ENCODE data around the gene LAMC2. TPM values are rescaled to one million over a fixed set of nuclear protein-coding genes. Genes with fewer than 3 reads are reported as not detected.

The LAMC2 gene
- total and polyA plus RNA-seq, 10 of the 15 experiments (the other 5 are each of a cell fraction or from before 2014, with no cell fraction given): 0.27 to 1.5 (median 0.92) TPM

DNA sequence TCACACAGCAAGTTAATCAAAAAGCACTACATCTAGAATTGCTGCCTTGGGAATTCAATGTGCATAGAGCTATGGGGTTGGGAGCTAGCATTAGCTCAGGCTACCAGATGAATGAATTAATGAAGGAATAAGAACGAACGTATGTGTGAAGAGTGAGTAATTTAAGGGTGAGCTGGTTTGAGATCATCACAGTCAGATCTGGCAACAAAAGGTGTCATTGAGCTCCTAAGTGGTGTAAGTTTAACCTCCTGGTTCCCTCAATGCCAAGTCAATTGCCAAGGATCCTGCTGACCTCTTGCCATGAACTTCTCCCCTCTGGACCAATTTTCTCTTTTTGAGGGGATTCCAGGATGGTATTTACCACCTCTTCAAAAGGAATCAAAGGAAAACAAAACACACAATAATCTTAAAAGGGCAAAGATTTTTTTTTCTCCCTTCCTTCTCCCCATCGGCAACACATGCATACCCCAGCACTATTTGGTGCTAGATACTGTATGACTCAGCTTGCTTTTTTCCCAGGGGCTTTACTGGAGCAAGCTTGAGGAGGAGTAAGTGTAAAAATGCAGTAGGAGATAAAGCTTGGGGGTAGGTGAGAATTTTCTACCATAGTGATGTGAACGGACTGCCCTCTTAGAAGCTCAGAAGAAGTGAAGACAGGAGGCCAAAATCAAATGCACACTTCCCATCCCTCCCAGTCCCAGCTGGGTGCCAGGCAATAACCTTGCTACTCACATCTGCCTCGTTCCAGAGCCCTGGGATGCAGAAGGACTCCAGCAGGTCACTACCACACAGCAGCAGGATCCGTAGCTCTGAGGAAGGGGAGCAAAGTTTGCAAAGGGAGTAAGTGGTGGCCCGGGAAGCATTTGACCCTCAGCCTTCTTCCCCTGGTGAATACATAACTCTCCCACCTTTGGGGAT is 92.0 kb downstream of the LAMC2 start:
- Histone ChIP-seq H3K27ac (ENCODE audit: control insufficient read depth, insufficient read depth) (no peak overlapping the region), H3K4me2 (ENCODE audit: control insufficient read depth, insufficient read depth) (no peak overlapping the region), H3K79me2 (ENCODE audit: control insufficient read depth, insufficient read depth, low read length) (no peaks in the 10 kb centered on the region), H3K4me3 (no peak overlapping the region), H3K9me3 (replicated peaks; ENCODE audit: control insufficient read depth, insufficient read depth, low read length) (no peaks in the 10 kb centered on the region), H3K27me3 (replicated peaks in 1 of 2; ENCODE audit: control insufficient read depth in 2 of 2, insufficient read depth in 2 of 2, low read length in 1 of 2) (no peaks in the 10 kb centered on the region), H2AFZ (ENCODE audit: control insufficient read depth, low read depth, low read length) (no peak overlapping the region), H3K36me3 (ENCODE audit: control insufficient read depth in 2 of 2, insufficient read depth in 2 of 2, low read length in 1 of 2) (no peaks in the 10 kb centered on the region), H4K20me1 (ENCODE audit: control insufficient read depth, insufficient read depth) (no peaks in the 10 kb centered on the region), H3K9ac (ENCODE audit: control insufficient read depth, insufficient read depth, low read length) (no peak overlapping the region), H3K4me1 (ENCODE audit: control insufficient read depth, insufficient read depth, low read length) (peaks cover 3% of the 10 kb centered on the region; the same call in 1 of the 2 replicates)
- POLR2A ChIA-PET: interaction anchor here (0.6 to 1.9 kb wide), 6 partner anchors 28 to 55 kb away, joined by 3 to 6 read pairs (median 4); no protein-coding TSS in a partner anchor
- DNase-seq (ENCODE audit: low read depth, low spot score) (no peak), FAIRE-seq (peak; percentile 65), ATAC-seq (no peak; the same call in 2 of the 3 replicates)
- intact Hi-C loops (cut with micrococcal nuclease; ENCODE audit: unreplicated experiment): loop anchor here (10.0 kb wide), 1 partner anchor 63 kb away; no protein-coding TSS in a partner anchor
- CTCF ChIA-PET: interaction anchor here (0.7 to 9.3 kb wide), 13 partner anchors 9 to 407 kb away, joined by 3 to 146 read pairs (median 4); no protein-coding TSS in a partner anchor
- SMC1A ChIA-PET (ENCODE audit: uncharacterized antibody, unreplicated experiment): interaction anchor here (0.6 to 7.0 kb wide), 17 partner anchors 9 to 638 kb away, joined by 3 to 152 read pairs (median 4); no protein-coding TSS in a partner anchor
- no TSS peak for BruUV-seq (replicated peaks)
- RAD21 ChIA-PET (ENCODE audit: unreplicated experiment): interaction anchor here (0.6 to 7.3 kb wide), 15 partner anchors 7 to 317 kb away, joined by 3 to 114 read pairs (median 5); no protein-coding TSS in a partner anchor
- 32% methylated on average over 7 of the region's 7 CpGs for WGBS (ENCODE audit: insufficient coverage, insufficient replicate concordance, low lambda C conversion rate, missing lambda C conversion rate)
- in situ Hi-C loops (cut with MboI): no loop called here
- TF ChIP-seq BACH1 (IDR thresholded peaks at IDR 0.05; ENCODE audit: borderline replicate concordance) (no peak), RELA (IDR thresholded peaks at IDR 0.05; ENCODE audit: borderline replicate concordance, partially characterized antibody) (no peak), NFYA (IDR thresholded peaks at IDR 0.05; ENCODE audit: borderline replicate concordance, low read depth, low read length) (no peak), DPF2 (IDR thresholded peaks at IDR 0.05) (0 out of 2 replicates have a peak, but pooled peaks have one; percentile 23), RUNX3 (IDR thresholded peaks at IDR 0.05; ENCODE audit: low read length) (no peak; the same call in 1 of the 2 replicates), EZH2 (IDR thresholded peaks at IDR 0.05; ENCODE audit: borderline replicate concordance, control insufficient read depth, low read depth, low read length) (no peak), POLR2AphosphoS2 (IDR thresholded peaks at IDR 0.05; ENCODE audit: low read depth, low read length) (no peak), SMARCA5 (IDR thresholded peaks at IDR 0.05) (no peak), ZNF24 (IDR thresholded peaks at IDR 0.05) (peak; percentile 93), CREB1 (IDR thresholded peaks at IDR 0.05; ENCODE audit: low read depth) (no peak), NFIC (IDR thresholded peaks at IDR 0.05; ENCODE audit: low read depth, low read length) (no peak), NR2F1 (conservative IDR thresholded peaks at IDR 0.05) (peak; percentile 38; the same call in 1 of the 2 replicates), BRCA1 (IDR thresholded peaks at IDR 0.05; ENCODE audit: low read depth, low read length) (no peak), EED (IDR thresholded peaks at IDR 0.05; ENCODE audit: low read depth) (no peak)
- TF ChIP-seq, protein P1, sequence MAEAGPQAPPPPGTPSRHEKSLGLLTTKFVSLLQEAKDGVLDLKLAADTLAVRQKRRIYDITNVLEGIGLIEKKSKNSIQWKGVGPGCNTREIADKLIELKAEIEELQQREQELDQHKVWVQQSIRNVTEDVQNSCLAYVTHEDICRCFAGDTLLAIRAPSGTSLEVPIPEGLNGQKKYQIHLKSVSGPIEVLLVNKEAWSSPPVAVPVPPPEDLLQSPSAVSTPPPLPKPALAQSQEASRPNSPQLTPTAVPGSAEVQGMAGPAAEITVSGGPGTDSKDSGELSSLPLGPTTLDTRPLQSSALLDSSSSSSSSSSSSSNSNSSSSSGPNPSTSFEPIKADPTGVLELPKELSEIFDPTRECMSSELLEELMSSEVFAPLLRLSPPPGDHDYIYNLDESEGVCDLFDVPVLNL (IDR thresholded peaks at IDR 0.05; ENCODE audit: low read depth, low read length): no peak
- TF ChIP-seq, protein P2, sequence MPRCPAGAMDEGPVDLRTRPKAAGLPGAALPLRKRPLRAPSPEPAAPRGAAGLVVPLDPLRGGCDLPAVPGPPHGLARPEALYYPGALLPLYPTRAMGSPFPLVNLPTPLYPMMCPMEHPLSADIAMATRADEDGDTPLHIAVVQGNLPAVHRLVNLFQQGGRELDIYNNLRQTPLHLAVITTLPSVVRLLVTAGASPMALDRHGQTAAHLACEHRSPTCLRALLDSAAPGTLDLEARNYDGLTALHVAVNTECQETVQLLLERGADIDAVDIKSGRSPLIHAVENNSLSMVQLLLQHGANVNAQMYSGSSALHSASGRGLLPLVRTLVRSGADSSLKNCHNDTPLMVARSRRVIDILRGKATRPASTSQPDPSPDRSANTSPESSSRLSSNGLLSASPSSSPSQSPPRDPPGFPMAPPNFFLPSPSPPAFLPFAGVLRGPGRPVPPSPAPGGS (IDR thresholded peaks at IDR 0.05; ENCODE audit: borderline replicate concordance, insufficient read depth, low read depth, low read length, poor library complexity, severe bottlenecking): no peak
- TF ChIP-seq, protein P3, sequence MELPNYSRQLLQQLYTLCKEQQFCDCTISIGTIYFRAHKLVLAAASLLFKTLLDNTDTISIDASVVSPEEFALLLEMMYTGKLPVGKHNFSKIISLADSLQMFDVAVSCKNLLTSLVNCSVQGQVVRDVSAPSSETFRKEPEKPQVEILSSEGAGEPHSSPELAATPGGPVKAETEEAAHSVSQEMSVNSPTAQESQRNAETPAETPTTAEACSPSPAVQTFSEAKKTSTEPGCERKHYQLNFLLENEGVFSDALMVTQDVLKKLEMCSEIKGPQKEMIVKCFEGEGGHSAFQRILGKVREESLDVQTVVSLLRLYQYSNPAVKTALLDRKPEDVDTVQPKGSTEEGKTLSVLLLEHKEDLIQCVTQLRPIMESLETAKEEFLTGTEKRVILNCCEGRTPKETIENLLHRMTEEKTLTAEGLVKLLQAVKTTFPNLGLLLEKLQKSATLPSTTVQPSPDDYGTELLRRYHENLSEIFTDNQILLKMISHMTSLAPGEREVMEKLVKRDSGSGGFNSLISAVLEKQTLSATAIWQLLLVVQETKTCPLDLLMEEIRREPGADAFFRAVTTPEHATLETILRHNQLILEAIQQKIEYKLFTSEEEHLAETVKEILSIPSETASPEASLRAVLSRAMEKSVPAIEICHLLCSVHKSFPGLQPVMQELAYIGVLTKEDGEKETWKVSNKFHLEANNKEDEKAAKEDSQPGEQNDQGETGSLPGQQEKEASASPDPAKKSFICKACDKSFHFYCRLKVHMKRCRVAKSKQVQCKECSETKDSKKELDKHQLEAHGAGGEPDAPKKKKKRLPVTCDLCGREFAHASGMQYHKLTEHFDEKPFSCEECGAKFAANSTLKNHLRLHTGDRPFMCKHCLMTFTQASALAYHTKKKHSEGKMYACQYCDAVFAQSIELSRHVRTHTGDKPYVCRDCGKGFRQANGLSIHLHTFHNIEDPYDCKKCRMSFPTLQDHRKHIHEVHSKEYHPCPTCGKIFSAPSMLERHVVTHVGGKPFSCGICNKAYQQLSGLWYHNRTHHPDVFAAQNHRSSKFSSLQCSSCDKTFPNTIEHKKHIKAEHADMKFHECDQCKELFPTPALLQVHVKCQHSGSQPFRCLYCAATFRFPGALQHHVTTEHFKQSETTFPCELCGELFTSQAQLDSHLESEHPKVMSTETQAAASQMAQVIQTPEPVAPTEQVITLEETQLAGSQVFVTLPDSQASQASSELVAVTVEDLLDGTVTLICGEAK (IDR thresholded peaks at IDR 0.05; ENCODE audit: borderline replicate concordance): no peak
